Aorta (tissue), 5 donors: Measurements from ENCODE around the gene CENPT. TPM values are rescaled to one million over a fixed set of nuclear protein-coding genes. Genes with fewer than 3 reads are reported as not detected.
"Not testable (repeated sequence)": the region's sequence is repeated elsewhere in the genome, so short reads cannot be mapped to it uniquely, and the experiment has no call there.

ENCODE experiments used
- ATAC-seq: fragments of 200-7000 bp; cut with Tn5 transposase; one replicate; pipeline ENCODE4 v1.9.1; 2022; ENCODE audit warnings: moderate library complexity; ENCODE audit not compliant: low FRiP score
- DNase-seq, 2 donors: peaks; one replicate each; pipeline ENCODE4 v3.0.0-alpha.2; 2020
- H3K27ac ChIP-seq, 2 donors: one replicate each; pipeline ENCODE4 v1.5.1; 2013; ENCODE audit warnings: low read length in 2 of 2, mild to moderate bottlenecking in 2 of 2, moderate library complexity in 2 of 2, control low read depth in 1 of 2, inconsistent platforms in 1 of 2, low read depth in 1 of 2
- H3K27me3 ChIP-seq, 2 donors: one replicate each; pipeline ENCODE4 v1.6.1; 2013; ENCODE audit warnings: control low read depth in 1 of 2, low read length in 1 of 2, mild to moderate bottlenecking in 1 of 2, moderate library complexity in 1 of 2; ENCODE audit not compliant: insufficient read depth in 2 of 2, control insufficient read depth in 1 of 2
- H3K36me3 ChIP-seq, 2 donors: one replicate each; pipeline ENCODE4 v1.6.1; 2013; ENCODE audit warnings: control low read depth in 1 of 2, low read length in 1 of 2, mild to moderate bottlenecking in 1 of 2; ENCODE audit not compliant: insufficient read depth in 2 of 2, control insufficient read depth in 1 of 2
- H3K4me1 ChIP-seq, 2 donors: one replicate each; pipeline ENCODE4 v1.6.1; 2013; ENCODE audit warnings: low read length in 2 of 2, control low read depth in 1 of 2, mild to moderate bottlenecking in 1 of 2, moderate library complexity in 1 of 2; ENCODE audit not compliant: insufficient read depth in 2 of 2, control insufficient read depth in 1 of 2
- H3K4me3 ChIP-seq, 2 donors: one replicate each; pipeline ENCODE4 v1.5.1; 2013; ENCODE audit warnings: low read length in 2 of 2, control low read depth in 1 of 2, mild to moderate bottlenecking in 1 of 2
- H3K9me3 ChIP-seq: one replicate; pipeline ENCODE4 v1.6.1; 2013; ENCODE audit warnings: mild to moderate bottlenecking, low read length; ENCODE audit not compliant: control insufficient read depth
- WGBS, 2 donors: extraction: QIAGEN DNeasy Blood & Tissue Kit; methylation state at CpG; one replicate each; pipeline ENCODE4 v1.1.7; 2013; 5-methylcytosine and 5-hydroxymethylcytosine counted together
- intact Hi-C, 2 donors: fragments of 100-400 bp; cut with DNase I; formaldehyde crosslinking; loops; one replicate each; pipeline versions ENCODE4 v1.14.2 to v1.15.0; 2022
- polyA plus RNA-seq, 2 donors: library from polyadenylated mRNA; stranded (reverse); fragments of 200-250 nt; gene quantifications; one replicate each; pipeline ENCODE4 v1.2.3, GENCODE V29; 2013
- total RNA-seq, 2 donors: library from RNA; stranded (reverse); fragmentation: NEBNext Ultra II Directional; extraction: Animal tissue kit (Norgen Biotek cat#: 25700); gene quantifications; one replicate each; pipeline ENCODE4 v1.2.1, GENCODE V29; 2021
- donor health status: healthy with polysubstance abuse.
- donor health status: Bipolar disorder and iron deficiency.
- donor health status: DM: no; HTN: no; CAD: no.
- donor health status: DM: no; HTN: no; CAD: no.
- donor health status: DM: yes; HTN: yes; CAD: no.

Gene CENPT
- total and polyA plus RNA-seq, 4 donors, result 28.3 to 168 (median 48.9) TPM

DNA sequence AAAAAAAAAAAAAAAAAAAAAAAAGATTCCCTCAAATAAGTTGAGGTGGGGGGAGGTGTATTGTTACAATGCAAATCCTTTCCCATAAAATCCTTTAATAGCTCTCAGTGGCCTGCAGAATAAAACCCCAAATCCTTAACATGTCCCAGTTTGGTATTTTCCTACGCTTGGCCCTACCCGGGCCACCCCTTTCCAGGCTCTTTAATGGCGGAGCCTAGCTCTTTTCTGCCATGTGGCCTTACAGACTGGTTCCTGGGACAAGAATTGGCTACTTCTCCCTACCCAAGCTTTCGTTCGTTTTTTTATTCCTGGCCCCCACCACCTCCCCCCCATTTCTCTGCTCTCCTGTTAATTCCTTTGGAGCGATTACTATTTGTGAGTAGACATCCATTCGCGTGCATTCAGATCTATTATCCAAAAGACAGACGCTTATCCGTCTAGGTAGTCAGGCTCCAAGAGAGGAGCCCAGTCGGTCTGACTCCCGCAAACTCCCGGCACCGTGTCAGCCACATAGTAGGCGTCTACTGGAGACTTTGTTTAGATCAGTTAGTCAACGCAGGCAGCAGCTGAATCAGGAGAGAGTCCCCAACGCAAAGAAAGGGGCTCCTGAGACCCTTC lies 6.2 kb downstream of the CENPT start:
- intact Hi-C loops, result loop anchor here (5.0 kb wide), 2 partner anchors 34 to 41 kb away; partner anchors contain the start of genes NRN1L (in 1 of the 2), RANBP10 (in 1 of the 2) and TSNAXIP1 (in 1 of the 2)
- no peak for ATAC-seq
- H3K36me3 ChIP-seq, result no peaks in the 10 kb centered on the region
- no peaks in the 10 kb centered on the region for H3K9me3 ChIP-seq
- 30 to 33% methylated on average over 17 of the region's 17 CpGs for WGBS, 2 donors
- H3K4me1 ChIP-seq, result peaks cover 0 to 2% of the 10 kb centered on the region in 2 donors
- peak overlapping the region in 1 of 2 donors; percentile 85 for H3K27ac ChIP-seq
- no peaks in the 10 kb centered on the region for H3K27me3 ChIP-seq
- DNase-seq, result no peak
- H3K4me3 ChIP-seq, result peak overlapping the region in 1 of 2 donors; percentile 42

GRCh38 chr16:67837811-67838210 lies 9.7 kb downstream of the CENPT start:
- no peak for ATAC-seq
- no peak for DNase-seq
- 83 to 91% methylated on average over 2 of the region's 2 CpGs for WGBS, 2 donors
- no peaks in the 10 kb centered on the region for H3K36me3 ChIP-seq
- H3K4me3 ChIP-seq, result no peak overlapping the region
- intact Hi-C loops, result no loop called here
- no peaks in the 10 kb centered on the region for H3K9me3 ChIP-seq
- H3K27ac ChIP-seq, result no peak overlapping the region
- H3K4me1 ChIP-seq, result no peaks in the 10 kb centered on the region
- H3K27me3 ChIP-seq, result no peaks in the 10 kb centered on the region

DNA sequence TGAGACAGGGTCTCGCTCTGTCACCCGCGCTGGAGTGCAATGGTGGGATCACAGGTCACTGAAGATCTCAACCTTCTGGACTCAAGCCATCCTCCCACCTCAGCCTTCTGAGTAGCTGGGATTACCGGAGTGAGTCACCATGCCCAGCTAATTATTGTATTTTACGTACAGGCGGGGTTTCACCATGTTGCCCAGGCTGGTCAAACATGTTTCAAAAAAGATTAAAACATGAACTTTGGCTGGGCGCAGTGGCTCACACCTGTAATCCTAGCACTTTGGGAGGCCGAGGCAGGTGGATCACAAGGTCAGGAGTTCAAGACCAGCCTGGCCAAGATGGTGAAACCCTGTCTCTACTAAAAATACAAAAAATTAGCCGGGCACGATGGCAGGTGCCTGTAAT lies 10.3 kb downstream of the CENPT start:
- H3K9me3 ChIP-seq, intact Hi-C loops, H3K27ac ChIP-seq, H3K27me3 ChIP-seq, H3K4me1 ChIP-seq, DNase-seq, H3K36me3 ChIP-seq, ATAC-seq, H3K4me3 ChIP-seq: not testable (repeated sequence)
- 93 to 94% methylated on average over 10 of the region's 10 CpGs for WGBS, 2 donors

DNA sequence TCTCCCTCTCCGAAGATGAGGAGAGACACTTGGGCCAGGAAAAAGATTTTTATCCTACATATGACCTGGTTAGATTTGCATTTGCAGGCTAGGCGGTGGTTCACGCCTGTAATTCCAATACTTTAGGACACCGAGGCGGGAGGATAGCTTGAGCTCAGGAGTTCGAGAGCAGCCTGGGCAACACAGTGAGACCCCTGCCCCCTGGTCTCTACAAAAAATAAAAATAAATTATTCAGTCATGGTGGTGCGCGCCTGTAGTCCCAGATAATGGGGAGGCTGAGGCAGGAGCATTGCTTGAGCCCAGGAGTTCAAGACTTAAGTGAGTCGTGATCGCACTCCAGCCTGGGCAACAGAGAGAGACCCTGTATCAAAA lies 13.3 kb downstream of the CENPT start:
- no peak overlapping the region for H3K27ac ChIP-seq
- peak overlapping the region in 1 of 2 donors; percentile 69 for H3K4me3 ChIP-seq
- WGBS, 2 donors, result 72 to 81% methylated on average over 10 of the region's 10 CpGs
- no peaks in the 10 kb centered on the region for H3K4me1 ChIP-seq
- no peaks in the 10 kb centered on the region for H3K27me3 ChIP-seq
- H3K9me3 ChIP-seq, result no peaks in the 10 kb centered on the region
- no peak for DNase-seq
- H3K36me3 ChIP-seq, result peaks cover 0 to under 1% of the 10 kb centered on the region in 2 donors
- intact Hi-C loops, result no loop called here
- no peak for ATAC-seq

GRCh38 chr16:67833415-67834241 lies 13.9 kb downstream of the CENPT start:
- peak overlapping the region; percentile 64 to 69 for H3K4me3 ChIP-seq
- peaks cover 0 to 1% of the 10 kb centered on the region in 2 donors for H3K36me3 ChIP-seq
- H3K4me1 ChIP-seq, result no peaks in the 10 kb centered on the region
- WGBS, 2 donors, result 0% methylated on average over 49 of the region's 49 CpGs
- ATAC-seq (peak; percentile 98), DNase-seq (peak; percentile 96 to 99)
- no peak overlapping the region for H3K27ac ChIP-seq
- intact Hi-C loops, result no loop called here
- no peaks in the 10 kb centered on the region for H3K9me3 ChIP-seq
- no peaks in the 10 kb centered on the region for H3K27me3 ChIP-seq

- Histone ChIP-seq H3K36me3 (peaks cover 0 to 3% of the 10 kb centered on the region in 2 donors), H3K4me3 (peak overlapping the region; percentile 64 to 69), H3K27ac (no peak overlapping the region), H3K27me3 (no peaks in the 10 kb centered on the region), H3K4me1 (no peaks in the 10 kb centered on the region), H3K9me3 (no peaks in the 10 kb centered on the region)
- 0% methylated on average over 3 of the region's 3 CpGs for WGBS, 2 donors
- ATAC-seq, result peak; percentile 23
- intact Hi-C loops, result no loop called here
- DNase-seq, result no peak
Observed at GRCh38 chr16:67833030-67833414, 14.5 kb downstream of the CENPT start.

- WGBS, 2 donors, result 89 to 90% methylated on average over 4 of the region's 4 CpGs
Observed at GRCh38 chr16:67828651-67829050, 18.8 kb downstream of the CENPT start.

GRCh38 chr16:67825906-67826305 lies 21.6 kb downstream of the CENPT start:
- Histone ChIP-seq H3K9me3 (no peaks in the 10 kb centered on the region), H3K27ac (no peak overlapping the region), H3K36me3 (peaks cover 0 to 3% of the 10 kb centered on the region in 2 donors), H3K4me3 (no peak overlapping the region), H3K27me3 (no peaks in the 10 kb centered on the region), H3K4me1 (no peaks in the 10 kb centered on the region)
- no peak for DNase-seq
- WGBS, 2 donors, result 87 to 92% methylated on average over 14 of the region's 14 CpGs
- no peak for ATAC-seq
- intact Hi-C loops, result no loop called here

More at GRCh38 chr16:67828651-67829050, 18.8 kb downstream of the CENPT start:
- Histone ChIP-seq H3K36me3 (peaks cover 0 to 3% of the 10 kb centered on the region in 2 donors), H3K9me3 (no peaks in the 10 kb centered on the region), H3K27ac (no peak overlapping the region), H3K4me3 (no peak overlapping the region), H3K27me3 (no peaks in the 10 kb centered on the region), H3K4me1 (no peaks in the 10 kb centered on the region)
- DNase-seq (no peak), ATAC-seq (no peak)
- intact Hi-C loops, result no loop called here

DNA sequence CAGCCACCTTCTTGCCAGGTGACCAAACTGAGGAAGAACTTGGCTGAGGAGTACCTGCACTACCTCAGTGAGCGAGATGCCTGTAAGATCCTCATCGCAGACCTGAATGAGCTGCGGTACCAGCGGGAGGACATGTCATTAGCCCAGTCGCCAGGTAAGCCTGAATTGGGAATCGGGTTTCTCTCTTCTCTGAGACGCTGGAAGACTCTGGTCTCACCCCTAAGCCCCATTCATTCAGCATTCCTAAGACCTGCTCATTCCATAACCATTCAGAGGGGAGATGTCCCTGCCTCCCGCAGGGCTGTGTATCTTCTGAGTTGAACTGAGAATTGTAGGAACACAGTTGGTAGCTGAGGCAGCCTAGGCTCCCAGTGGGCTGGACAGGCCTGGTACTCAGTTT lies 22.4 kb downstream of the CENPT start:
- DNase-seq (no peak), ATAC-seq (no peak)
- 82 to 87% methylated on average over 8 of the region's 8 CpGs for WGBS, 2 donors
- Histone ChIP-seq H3K4me1 (no peaks in the 10 kb centered on the region), H3K4me3 (no peak overlapping the region), H3K36me3 (peaks cover 0 to 3% of the 10 kb centered on the region in 2 donors), H3K27ac (no peak overlapping the region), H3K9me3 (no peaks in the 10 kb centered on the region), H3K27me3 (no peaks in the 10 kb centered on the region)
- intact Hi-C loops, result no loop called here
